Stimulated activated CD4-positive, alpha-beta T cell treated with anti-CD3 and anti-CD28 coated beads, Interleukin-4, amount 100 ng/mL, for 4 hours (primary cell): ENCODE results near the gene PSMA8.
"Not testable (repeated sequence)": the region's sequence is repeated elsewhere in the genome, so short reads cannot be mapped to it uniquely, and the experiment has no call there.

Experiments used
- DNase-seq, 2 experiments: peaks; one replicate each; pipeline ENCODE4 v3.0.0-alpha.2; 2020

PSMA8 gene

GRCh38 chr18:26133652-26134051 lies at the start of gene PSMA8:
TSS of gene PSMA8 (plus strand) at chr18:26133869. CDS start at chr18:26133966, 97 bp downstream.
- peak; percentile 35 to 55 for DNase-seq

- DNase-seq, result no peak
Observed at GRCh38 chr18:26085056-26085455, 48.6 kb upstream of the PSMA8 start.

- no peak for DNase-seq
Observed at GRCh38 chr18:26086959-26087358, 46.7 kb upstream of the PSMA8 start.

- no peak for DNase-seq
Observed at GRCh38 chr18:26088487-26088886, 45.2 kb upstream of the PSMA8 start.

- peak in 1 of 2 experiments; percentile 0 for DNase-seq
Observed at GRCh38 chr18:26089293-26090129, 44.2 kb upstream of the PSMA8 start.

GRCh38 chr18:26090130-26091046 lies 43.3 kb upstream of the PSMA8 start, which contains the start of gene SS18:
TSS of gene SS18 (minus strand) at chr18:26090613. CDS start at chr18:26090569, 44 bp downstream.
- DNase-seq, result peak; percentile 84 to 86

- DNase-seq, result no peak
Observed at GRCh38 chr18:26091047-26091630, 42.5 kb upstream of the PSMA8 start.

GRCh38 chr18:26096852-26097251 lies 36.8 kb upstream of the PSMA8 start:
- DNase-seq, result no peak

- DNase-seq, result no peak
Observed at GRCh38 chr18:26097563-26097962, 36.1 kb upstream of the PSMA8 start.

- DNase-seq, result peak; percentile 12 to 18
Observed at GRCh38 chr18:26103579-26103978, 30.1 kb upstream of the PSMA8 start.

- no peak for DNase-seq
Observed at GRCh38 chr18:26104035-26104434, 29.6 kb upstream of the PSMA8 start.

- DNase-seq, result no peak
Observed at GRCh38 chr18:26119246-26119645, 14.4 kb upstream of the PSMA8 start.

GRCh38 chr18:26121476-26121875 lies 12.2 kb upstream of the PSMA8 start:
- DNase-seq, result no peak

GRCh38 chr18:26121994-26122393 lies 11.7 kb upstream of the PSMA8 start:
- DNase-seq, result not testable (repeated sequence)

GRCh38 chr18:26127786-26128185 lies 5.9 kb upstream of the PSMA8 start:
- no peak for DNase-seq

- not testable (repeated sequence) for DNase-seq
Observed at GRCh38 chr18:26128192-26128591, 5.5 kb upstream of the PSMA8 start.

- peak in 1 of 2 experiments; percentile 8 for DNase-seq
Observed at GRCh38 chr18:26134107-26134506, 438 bp downstream of the PSMA8 start.

GRCh38 chr18:26135548-26135947 lies 1.9 kb downstream of the PSMA8 start:
- DNase-seq, result no peak

- no peak for DNase-seq
Observed at GRCh38 chr18:26157326-26157725, 23.7 kb downstream of the PSMA8 start.

- DNase-seq, result no peak
Observed at GRCh38 chr18:26159353-26159752, 25.7 kb downstream of the PSMA8 start.

- DNase-seq, result no peak
Observed at GRCh38 chr18:26164571-26164970, 30.9 kb downstream of the PSMA8 start.

- DNase-seq, result not testable (repeated sequence)
Observed at GRCh38 chr18:26167592-26167991, 33.9 kb downstream of the PSMA8 start.

GRCh38 chr18:26175481-26175880 lies 41.8 kb downstream of the PSMA8 start:
- DNase-seq, result no peak
